Lung (tissue), 12 donors: ENCODE results near the gene KCNE1. TPM values are rescaled to one million over a fixed set of nuclear protein-coding genes. Genes with fewer than 3 reads are reported as not detected.
"Not testable (repeated sequence)": the region's sequence is repeated elsewhere in the genome, so short reads cannot be mapped to it uniquely, and the experiment has no call there.

Source experiments
- ATAC-seq: fragments of 200-7000 bp; cut with Tn5 transposase; one replicate; pipeline ENCODE4 v1.9.1; 2020; ENCODE audit warnings: moderate number of reproducible peaks; ENCODE audit not compliant: insufficient read depth, low FRiP score
- DNase-seq, 3 donors: peaks; one replicate each; pipeline ENCODE4 v3.0.0-alpha.2; 2013 to 2017
- H3K27ac ChIP-seq, 2 donors: one replicate each; pipeline ENCODE4 v1.5.1; 2013; ENCODE audit warnings: mild to moderate bottlenecking in 2 of 2, moderate library complexity in 2 of 2, control low read depth in 1 of 2, inconsistent platforms in 1 of 2, low read depth in 1 of 2, low read length in 1 of 2
- H3K27me3 ChIP-seq, 3 donors: one replicate each; pipeline ENCODE4 v1.5.1; 2013; ENCODE audit warnings: low read length in 2 of 3; ENCODE audit not compliant: control insufficient read depth in 3 of 3, insufficient read depth in 3 of 3
- H3K36me3 ChIP-seq, 4 donors: one replicate each; pipeline ENCODE4 v1.5.1; 2013; ENCODE audit warnings: low read length in 4 of 4, mild to moderate bottlenecking in 1 of 4, moderate library complexity in 1 of 4; ENCODE audit not compliant: control insufficient read depth in 4 of 4, insufficient read depth in 4 of 4
- H3K4me1 ChIP-seq, 5 donors: one replicate each; pipeline ENCODE4 v1.5.1; 2013; ENCODE audit warnings: low read length in 5 of 5, mild to moderate bottlenecking in 2 of 5, moderate library complexity in 1 of 5; ENCODE audit not compliant: control insufficient read depth in 5 of 5, insufficient read depth in 5 of 5
- H3K4me3 ChIP-seq: one replicate; pipeline ENCODE4 v1.5.1; 2013; ENCODE audit warnings: mild to moderate bottlenecking, control low read depth, moderate library complexity
- H3K9ac ChIP-seq, 2 donors: one replicate each; pipeline ENCODE4 v1.5.1; 2013; ENCODE audit warnings: low read length in 2 of 2, control low read depth in 1 of 2; ENCODE audit not compliant: insufficient read depth in 1 of 2
- H3K9me3 ChIP-seq, 4 donors: one replicate each; pipeline ENCODE4 v1.5.1; 2013; ENCODE audit warnings: low read length in 3 of 4, mild to moderate bottlenecking in 1 of 4, moderate library complexity in 1 of 4; ENCODE audit not compliant: control insufficient read depth in 4 of 4, insufficient read depth in 3 of 4
- WGBS, 2 donors: extraction: QIAGEN DNeasy Blood & Tissue Kit; methylation state at CpG; one replicate each; pipeline ENCODE4 v1.1.7; 2013; 5-methylcytosine and 5-hydroxymethylcytosine counted together
- polyA plus RNA-seq, 2 donors: library from polyadenylated mRNA; stranded (reverse); fragments of 200-250 nt; gene quantifications; one replicate each; pipeline ENCODE4 v1.2.1, GENCODE V29; 2013
- total RNA-seq, 2 donors: library from RNA; depleted of rRNA in 1 of 2; stranded (reverse); fragments of >200 nt in 1 of 2; gene quantifications; one replicate each; pipeline ENCODE4 v1.2.1, GENCODE V29; 2014 to 2021
- TF ChIP-seq, protein P1 (sequence below): IDR thresholded peaks from 2 replicates; pipeline ENCODE4 v1.5.1; 2012; ENCODE audit warnings: mild to moderate bottlenecking; ENCODE audit errors: control extremely low read depth, extremely low read depth
- donor health status: control.
- donor health status: control.
- donor health status: Bipolar disorder and iron deficiency.
- donor health status: healthy.
- donor health status: DM: yes; HTN: yes; CAD: no.

Gene KCNE1
- total and polyA plus RNA-seq, 4 donors: 5.0 to 29.5 (median 14.9) TPM

DNA sequence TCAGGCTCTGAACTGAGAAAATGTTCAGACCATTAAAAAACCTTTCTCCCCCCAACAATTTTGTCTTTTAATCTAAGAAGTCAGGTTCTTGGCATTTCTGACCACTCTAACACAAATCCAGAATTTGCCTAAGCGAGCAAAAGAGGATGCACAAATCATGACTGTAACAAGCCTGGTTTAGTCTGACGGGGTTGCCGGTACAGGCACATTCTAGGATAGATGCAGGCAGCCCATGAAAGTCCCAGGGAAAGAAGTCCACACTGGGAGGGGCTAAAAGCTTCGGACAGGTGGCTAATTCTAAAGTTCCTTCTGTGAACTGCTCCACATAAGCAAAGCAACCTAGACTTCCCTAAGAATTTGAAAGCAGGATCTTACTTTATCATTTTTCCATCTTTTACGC is 48.0 kb upstream of the KCNE1 start:
- Histone ChIP-seq H3K9me3 (no peaks in the 10 kb centered on the region), H3K4me3 (no peak overlapping the region)

DNA sequence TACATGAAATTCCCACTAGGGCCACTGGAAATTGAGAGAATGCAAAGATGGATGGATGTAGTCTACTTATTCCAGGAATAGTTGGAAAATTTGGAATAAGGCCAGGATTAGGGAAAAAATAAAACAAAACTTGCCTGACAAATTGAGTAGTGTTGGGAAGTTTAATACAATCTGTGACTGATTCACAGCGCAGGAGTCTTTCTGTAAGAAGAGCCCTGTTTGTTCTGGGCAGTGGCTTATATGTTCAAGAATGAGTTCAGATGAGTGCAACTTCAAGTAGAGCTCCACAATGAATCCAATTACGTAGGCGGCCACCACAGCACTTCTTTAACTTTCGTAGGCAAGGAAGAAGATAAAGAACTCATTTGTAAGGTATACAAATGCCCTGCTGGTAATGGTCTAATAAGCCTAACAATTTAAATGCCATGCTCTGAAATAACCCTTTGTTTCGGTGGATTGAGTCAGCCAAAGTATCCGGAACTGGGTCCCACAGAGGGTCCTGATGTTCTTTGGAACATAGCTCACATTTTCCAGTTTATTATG is 47.1 kb upstream of the KCNE1 start:
- TF ChIP-seq, protein P1, sequence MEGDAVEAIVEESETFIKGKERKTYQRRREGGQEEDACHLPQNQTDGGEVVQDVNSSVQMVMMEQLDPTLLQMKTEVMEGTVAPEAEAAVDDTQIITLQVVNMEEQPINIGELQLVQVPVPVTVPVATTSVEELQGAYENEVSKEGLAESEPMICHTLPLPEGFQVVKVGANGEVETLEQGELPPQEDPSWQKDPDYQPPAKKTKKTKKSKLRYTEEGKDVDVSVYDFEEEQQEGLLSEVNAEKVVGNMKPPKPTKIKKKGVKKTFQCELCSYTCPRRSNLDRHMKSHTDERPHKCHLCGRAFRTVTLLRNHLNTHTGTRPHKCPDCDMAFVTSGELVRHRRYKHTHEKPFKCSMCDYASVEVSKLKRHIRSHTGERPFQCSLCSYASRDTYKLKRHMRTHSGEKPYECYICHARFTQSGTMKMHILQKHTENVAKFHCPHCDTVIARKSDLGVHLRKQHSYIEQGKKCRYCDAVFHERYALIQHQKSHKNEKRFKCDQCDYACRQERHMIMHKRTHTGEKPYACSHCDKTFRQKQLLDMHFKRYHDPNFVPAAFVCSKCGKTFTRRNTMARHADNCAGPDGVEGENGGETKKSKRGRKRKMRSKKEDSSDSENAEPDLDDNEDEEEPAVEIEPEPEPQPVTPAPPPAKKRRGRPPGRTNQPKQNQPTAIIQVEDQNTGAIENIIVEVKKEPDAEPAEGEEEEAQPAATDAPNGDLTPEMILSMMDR: no peak
- no peaks in the 10 kb centered on the region for H3K9me3 ChIP-seq
- WGBS, 2 donors: 85 to 92% methylated on average over 6 of the region's 6 CpGs
- H3K27me3 ChIP-seq: no peaks in the 10 kb centered on the region
- H3K4me3 ChIP-seq: no peak overlapping the region
- ATAC-seq (no peak), DNase-seq (peak in 1 of 3 donors; percentile 35)
- no peak overlapping the region for H3K9ac ChIP-seq
- no peak overlapping the region for H3K27ac ChIP-seq
- H3K36me3 ChIP-seq: no peaks in the 10 kb centered on the region
- no peaks in the 10 kb centered on the region for H3K4me1 ChIP-seq

More for the DNA sequence above, 48.0 kb upstream of the KCNE1 start:
- WGBS, 2 donors: 93 to 94% methylated on average over 5 of the region's 5 CpGs
- no peaks in the 10 kb centered on the region for H3K36me3 ChIP-seq
- H3K27ac ChIP-seq: no peak overlapping the region
- no peaks in the 10 kb centered on the region for H3K4me1 ChIP-seq
- no peak overlapping the region for H3K9ac ChIP-seq
- TF ChIP-seq, protein P1: no peak
- ATAC-seq (no peak), DNase-seq (no peak)
- H3K27me3 ChIP-seq: no peaks in the 10 kb centered on the region

DNA sequence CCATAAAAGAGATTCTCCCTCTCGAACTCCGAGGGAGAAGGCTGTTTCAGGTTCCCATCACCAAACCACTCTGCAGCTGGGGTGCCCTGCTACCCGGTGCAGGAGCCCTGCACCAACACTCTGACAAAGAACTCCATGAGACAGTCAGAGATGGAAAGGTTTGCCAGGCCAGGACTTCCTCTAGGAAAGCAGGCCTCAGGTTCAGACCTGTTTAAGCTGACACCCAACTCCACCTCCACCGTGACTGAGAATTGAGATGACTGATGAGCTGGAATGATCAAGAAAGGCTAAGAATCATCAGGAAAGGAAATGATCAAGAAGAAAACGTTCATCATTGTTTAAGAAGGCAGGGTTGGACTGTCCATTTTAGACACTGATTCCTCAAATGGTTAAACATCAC is 46.2 kb upstream of the KCNE1 start:
- WGBS, 2 donors: 86 to 90% methylated on average over 5 of the region's 5 CpGs
- DNase-seq: no peak
- ATAC-seq: no peak
- TF ChIP-seq, protein P1: no peak
- Histone ChIP-seq H3K9ac (no peak overlapping the region), H3K4me1 (no peaks in the 10 kb centered on the region), H3K27me3 (no peaks in the 10 kb centered on the region), H3K9me3 (no peaks in the 10 kb centered on the region), H3K36me3 (no peaks in the 10 kb centered on the region), H3K27ac (no peak overlapping the region), H3K4me3 (no peak overlapping the region)

DNA sequence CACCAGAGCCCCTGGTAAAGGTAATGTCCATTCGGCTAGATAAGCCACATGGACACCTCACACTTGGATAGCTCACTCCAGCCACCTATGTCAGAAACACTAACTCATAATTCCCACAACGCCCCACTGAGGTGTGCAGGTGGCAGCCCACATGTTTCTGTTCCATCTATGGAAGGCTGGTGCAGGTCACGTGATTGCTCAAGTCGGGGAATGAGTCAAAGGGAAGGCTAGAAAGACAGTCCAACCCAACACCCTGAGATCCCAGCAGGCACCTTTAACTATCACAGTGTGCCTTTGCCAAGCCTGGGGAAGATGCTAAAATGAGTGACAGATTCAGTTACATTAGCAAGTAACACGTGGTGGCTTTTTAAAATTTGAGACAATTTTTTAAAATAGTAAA is 45.3 kb upstream of the KCNE1 start:
- ATAC-seq: no peak
- DNase-seq: no peak
- no peak overlapping the region for H3K27ac ChIP-seq
- H3K4me1 ChIP-seq: peaks cover 0 to 2% (median 0%) of the 10 kb centered on the region in 5 donors
- no peaks in the 10 kb centered on the region for H3K27me3 ChIP-seq
- 83 to 90% methylated on average over 5 of the region's 5 CpGs for WGBS, 2 donors
- no peaks in the 10 kb centered on the region for H3K9me3 ChIP-seq
- no peak overlapping the region for H3K4me3 ChIP-seq
- H3K9ac ChIP-seq: no peak overlapping the region
- H3K36me3 ChIP-seq: no peaks in the 10 kb centered on the region
- TF ChIP-seq, protein P1: no peak

DNA sequence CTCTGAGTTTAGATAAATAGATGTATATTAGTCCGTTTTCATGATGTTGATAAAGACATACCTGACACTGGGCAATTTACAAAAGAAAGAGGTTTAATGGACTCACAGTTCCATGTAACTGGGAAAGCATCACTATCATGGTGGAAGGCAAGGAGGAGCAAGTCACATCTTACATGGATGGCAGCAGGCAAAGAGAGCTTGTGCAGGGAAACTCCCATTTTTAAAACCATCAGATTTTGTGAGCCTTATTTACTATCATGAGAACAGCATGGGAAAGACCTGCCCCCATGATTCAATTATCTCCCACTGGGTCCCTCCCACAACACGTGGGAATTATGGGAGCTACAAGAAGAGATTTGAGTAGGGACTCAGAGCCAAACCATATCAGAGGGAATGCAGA is 42.7 kb upstream of the KCNE1 start:
- H3K27me3 ChIP-seq, H3K4me3 ChIP-seq, ATAC-seq, H3K9ac ChIP-seq, H3K36me3 ChIP-seq, H3K27ac ChIP-seq, H3K4me1 ChIP-seq, H3K9me3 ChIP-seq, DNase-seq: not testable (repeated sequence)
- 96% methylated on average over 2 of the region's 2 CpGs for WGBS, 2 donors
